HEK293 (cell line): ENCODE measurements around the gene SNUPN.

ENCODE experiments used
- CTCF ChIA-PET: fragments of 350-600 bp; formaldehyde crosslinking; extraction: SDS; loops from one replicate; lab custom pipeline; 2021; ENCODE audit warnings: antibody characterized with exemption; lab: Yijun Ruan, JAX
- POLR2A ChIA-PET: fragments of 300-600 bp; formaldehyde crosslinking; extraction: SDS; loops from one replicate; lab custom pipeline; 2020; ENCODE audit warnings: antibody characterized with exemption, inconsistent platforms; lab: Yijun Ruan, JAX
- H3K27ac ChIP-seq: fragments of 200-500 bp; sonication (Bioruptor generic); 2 replicates; pipeline ENCODE4 v1.5.1; 2014; ENCODE audit warnings: low read depth, low read length, control low read depth, inconsistent platforms; ENCODE audit errors: extremely low read depth
- H3K36me3 ChIP-seq, 2 experiments: fragments of 200-500 bp in 1 of 2; sonication (Bioruptor generic) in 1 of 2; 1 replicate in 1 of 2; 2 replicates in 1 of 2; pipeline ENCODE4 v1.5.1; 2014 to 2017; ENCODE audit warnings: inconsistent platforms in 2 of 2, low read length in 2 of 2; ENCODE audit not compliant: control insufficient read depth in 2 of 2, insufficient read depth in 1 of 2
- H3K4me1 ChIP-seq: fragments of 200-500 bp; sonication (Bioruptor generic); 2 replicates; pipeline ENCODE4 v1.5.1; 2014; ENCODE audit warnings: mild to moderate bottlenecking, low read length, inconsistent platforms; ENCODE audit not compliant: control insufficient read depth, insufficient read depth
- H3K4me3 ChIP-seq: 2 replicates; pipeline ENCODE4 v1.5.1; 2011; ENCODE audit warnings: low read depth, mild to moderate bottlenecking, control low read depth, low read length, moderate library complexity
- H3K9me3 ChIP-seq: fragments of 200-500 bp; sonication (Bioruptor generic); 2 replicates; pipeline ENCODE4 v1.5.1; 2014; ENCODE audit warnings: low read depth, low read length, inconsistent platforms; ENCODE audit not compliant: control insufficient read depth, insufficient read depth
- EGR2 ChIP-seq: fragments of 450-650 bp; formaldehyde crosslinking; IDR thresholded peaks from 2 replicates; pipeline ENCODE4 v1.5.1; 2016; ENCODE audit warnings: low read depth, missing biosample characterization, missing genetic modification characterization
- GLI4 ChIP-seq: fragments of 450-650 bp; formaldehyde crosslinking; IDR thresholded peaks from 2 replicates; pipeline ENCODE4 v1.5.1; 2016; ENCODE audit warnings: missing biosample characterization, missing genetic modification characterization
- PRDM6 ChIP-seq: fragments of 450-650 bp; formaldehyde crosslinking; IDR thresholded peaks from 2 replicates; pipeline ENCODE4 v1.5.1; 2017; ENCODE audit warnings: missing biosample characterization, missing genetic modification characterization
- SCRT1 ChIP-seq: fragments of 450-650 bp; formaldehyde crosslinking; IDR thresholded peaks from 2 replicates; pipeline ENCODE4 v1.5.1; 2016; ENCODE audit warnings: missing biosample characterization, missing genetic modification characterization, borderline replicate concordance
- SCRT2 ChIP-seq: fragments of 450-650 bp; formaldehyde crosslinking; IDR thresholded peaks from 2 replicates; pipeline ENCODE4 v1.5.1; 2016; ENCODE audit warnings: missing biosample characterization, missing genetic modification characterization
- ZBTB44 ChIP-seq: fragments of 450-650 bp; IDR thresholded peaks from 2 replicates; pipeline ENCODE4 v1.5.1; 2018; ENCODE audit warnings: missing biosample characterization, mild to moderate bottlenecking, missing genetic modification characterization
- ZFP3 ChIP-seq: fragments of 450-650 bp; formaldehyde crosslinking; IDR thresholded peaks from 2 replicates; pipeline ENCODE4 v1.5.1; 2016; ENCODE audit warnings: low read depth, missing biosample characterization, missing genetic modification characterization
- ZNF155 ChIP-seq: fragments of 450-650 bp; formaldehyde crosslinking; IDR thresholded peaks from 2 replicates; pipeline ENCODE4 v1.5.1; 2016; ENCODE audit warnings: missing biosample characterization, missing genetic modification characterization
- ZNF26 ChIP-seq: fragments of 450-650 bp; formaldehyde crosslinking; IDR thresholded peaks from 2 replicates; pipeline ENCODE4 v1.5.1; 2016; ENCODE audit warnings: missing biosample characterization, missing genetic modification characterization
- ZNF292 ChIP-seq: fragments of 450-650 bp; formaldehyde crosslinking; IDR thresholded peaks from 2 replicates; pipeline ENCODE4 v1.5.1; 2016; ENCODE audit warnings: low read depth, missing biosample characterization, missing genetic modification characterization, borderline replicate concordance
- ZNF416 ChIP-seq: fragments of 450-650 bp; formaldehyde crosslinking; IDR thresholded peaks from 2 replicates; pipeline ENCODE4 v1.5.1; 2016; ENCODE audit warnings: missing biosample characterization, missing genetic modification characterization
- ZNF600 ChIP-seq: fragments of 450-650 bp; formaldehyde crosslinking; IDR thresholded peaks from 2 replicates; pipeline ENCODE4 v1.5.1; 2016; ENCODE audit warnings: missing biosample characterization, missing genetic modification characterization
- ZNF623 ChIP-seq: fragments of 450-650 bp; formaldehyde crosslinking; IDR thresholded peaks from 2 replicates; pipeline ENCODE4 v1.5.1; 2016; ENCODE audit warnings: missing biosample characterization, missing genetic modification characterization
- ZNF629 ChIP-seq: fragments of 450-650 bp; formaldehyde crosslinking; IDR thresholded peaks from 2 replicates; pipeline ENCODE4 v1.5.1; 2017; ENCODE audit warnings: missing biosample characterization, missing genetic modification characterization
- ZNF830 ChIP-seq: fragments of 450-650 bp; IDR thresholded peaks from 2 replicates; pipeline ENCODE4 v1.5.0; 2018; ENCODE audit warnings: missing biosample characterization, missing genetic modification characterization, low read depth, mild to moderate bottlenecking, moderate library complexity
- ZNF837 ChIP-seq: fragments of 450-650 bp; formaldehyde crosslinking; IDR thresholded peaks from 2 replicates; pipeline ENCODE4 v1.5.1; 2016; ENCODE audit warnings: missing biosample characterization, missing genetic modification characterization
- TF ChIP-seq, protein P1 (sequence below): fragments of 450-650 bp; formaldehyde crosslinking; IDR thresholded peaks from 2 replicates; pipeline ENCODE4 v1.5.1; 2016; ENCODE audit warnings: missing biosample characterization, missing genetic modification characterization

The SNUPN gene

DNA sequence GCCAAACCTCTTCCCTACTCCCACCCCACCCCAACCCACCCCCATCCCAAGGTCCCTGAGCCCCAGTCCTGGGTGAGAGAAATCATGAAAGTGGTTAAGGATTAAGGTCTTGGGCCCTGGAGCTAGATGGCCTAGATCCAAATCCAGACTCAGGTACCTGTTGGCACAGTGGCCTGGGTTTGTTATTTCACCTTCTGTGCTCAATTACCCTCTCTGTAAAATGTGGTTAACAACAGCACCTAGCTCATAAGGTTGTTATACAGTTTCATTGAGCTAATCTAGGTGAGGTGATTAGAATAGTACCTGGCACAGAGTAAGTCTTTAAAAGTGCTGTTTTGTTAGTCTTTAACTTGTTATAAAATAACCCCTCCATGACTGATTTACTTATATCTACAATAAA lies 6.4 kb upstream of the SNUPN start:
- H3K4me3 ChIP-seq: no peak overlapping the region
- POLR2A ChIA-PET: interaction anchor here (0.7 to 1.3 kb wide), 2 partner anchors 8 to 264 kb away, joined by 3 to 5 read pairs; partner anchors contain the start of gene IMP3
- H3K36me3 ChIP-seq: peaks cover 0 to 6% of the 10 kb centered on the region in 2 experiments; a peak in 1 of 3 replicates
- H3K9me3 ChIP-seq: no peaks in the 10 kb centered on the region
- no peak for TF ChIP-seq ZNF830 (tag by site-specific recombination)
- no peak for TF ChIP-seq ZNF629 (tag by site-specific recombination)
- TF ChIP-seq ZNF292 (tag by site-specific recombination): no peak
- no peak for TF ChIP-seq ZFP3 (tag by site-specific recombination)
- TF ChIP-seq SCRT2 (tag by site-specific recombination): peak; percentile 67
- TF ChIP-seq GLI4 (tag by site-specific recombination): no peak
- H3K4me1 ChIP-seq: no peaks in the 10 kb centered on the region
- no peak overlapping the region for H3K27ac ChIP-seq
- CTCF ChIA-PET: interaction anchor here (0.6 kb wide), 1 partner anchor 507 kb away, joined by 4 read pairs; no protein-coding TSS in a partner anchor

DNA sequence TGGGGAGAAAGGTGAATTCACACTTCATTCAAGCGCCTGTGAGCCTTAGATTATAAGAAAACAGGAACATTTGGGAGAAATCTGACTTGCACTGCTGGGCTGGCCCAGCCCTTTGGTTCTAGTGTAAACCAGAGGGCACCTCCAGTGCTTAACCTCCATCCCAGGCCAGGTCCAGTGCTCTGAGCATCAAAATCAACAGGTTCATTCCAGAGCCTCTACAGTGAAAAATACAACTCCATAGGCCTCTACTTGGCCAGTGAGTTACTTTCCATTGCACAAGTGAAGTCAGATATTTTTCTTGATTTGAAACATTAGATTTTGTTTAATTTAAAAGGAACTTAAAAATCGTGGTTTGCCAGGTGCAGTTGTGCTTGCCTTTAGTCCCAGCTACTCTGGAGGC lies 3.0 kb downstream of the SNUPN start:
- H3K4me3 ChIP-seq: no peak overlapping the region
- no peaks in the 10 kb centered on the region; the same call in 1 of the 2 replicates for H3K4me1 ChIP-seq
- ChIA-PET POLR2A (no interaction called here), CTCF (interaction anchor here (0.8 kb wide), 1 partner anchor 417 kb away, joined by 5 read pairs; no protein-coding TSS in a partner anchor)
- TF ChIP-seq ZNF155 (tag by site-specific recombination) (no peak), SCRT1 (tag by site-specific recombination) (peak; percentile 69), SCRT2 (tag by site-specific recombination) (peak; percentile 80)
- TF ChIP-seq, protein P1, sequence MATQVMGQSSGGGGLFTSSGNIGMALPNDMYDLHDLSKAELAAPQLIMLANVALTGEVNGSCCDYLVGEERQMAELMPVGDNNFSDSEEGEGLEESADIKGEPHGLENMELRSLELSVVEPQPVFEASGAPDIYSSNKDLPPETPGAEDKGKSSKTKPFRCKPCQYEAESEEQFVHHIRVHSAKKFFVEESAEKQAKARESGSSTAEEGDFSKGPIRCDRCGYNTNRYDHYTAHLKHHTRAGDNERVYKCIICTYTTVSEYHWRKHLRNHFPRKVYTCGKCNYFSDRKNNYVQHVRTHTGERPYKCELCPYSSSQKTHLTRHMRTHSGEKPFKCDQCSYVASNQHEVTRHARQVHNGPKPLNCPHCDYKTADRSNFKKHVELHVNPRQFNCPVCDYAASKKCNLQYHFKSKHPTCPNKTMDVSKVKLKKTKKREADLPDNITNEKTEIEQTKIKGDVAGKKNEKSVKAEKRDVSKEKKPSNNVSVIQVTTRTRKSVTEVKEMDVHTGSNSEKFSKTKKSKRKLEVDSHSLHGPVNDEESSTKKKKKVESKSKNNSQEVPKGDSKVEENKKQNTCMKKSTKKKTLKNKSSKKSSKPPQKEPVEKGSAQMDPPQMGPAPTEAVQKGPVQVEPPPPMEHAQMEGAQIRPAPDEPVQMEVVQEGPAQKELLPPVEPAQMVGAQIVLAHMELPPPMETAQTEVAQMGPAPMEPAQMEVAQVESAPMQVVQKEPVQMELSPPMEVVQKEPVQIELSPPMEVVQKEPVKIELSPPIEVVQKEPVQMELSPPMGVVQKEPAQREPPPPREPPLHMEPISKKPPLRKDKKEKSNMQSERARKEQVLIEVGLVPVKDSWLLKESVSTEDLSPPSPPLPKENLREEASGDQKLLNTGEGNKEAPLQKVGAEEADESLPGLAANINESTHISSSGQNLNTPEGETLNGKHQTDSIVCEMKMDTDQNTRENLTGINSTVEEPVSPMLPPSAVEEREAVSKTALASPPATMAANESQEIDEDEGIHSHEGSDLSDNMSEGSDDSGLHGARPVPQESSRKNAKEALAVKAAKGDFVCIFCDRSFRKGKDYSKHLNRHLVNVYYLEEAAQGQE (tag by site-specific recombination): no peak
- peaks cover 22 to 30% of the 10 kb centered on the region in 2 experiments for H3K36me3 ChIP-seq
- H3K27ac ChIP-seq: no peak overlapping the region
- no peaks in the 10 kb centered on the region for H3K9me3 ChIP-seq

DNA sequence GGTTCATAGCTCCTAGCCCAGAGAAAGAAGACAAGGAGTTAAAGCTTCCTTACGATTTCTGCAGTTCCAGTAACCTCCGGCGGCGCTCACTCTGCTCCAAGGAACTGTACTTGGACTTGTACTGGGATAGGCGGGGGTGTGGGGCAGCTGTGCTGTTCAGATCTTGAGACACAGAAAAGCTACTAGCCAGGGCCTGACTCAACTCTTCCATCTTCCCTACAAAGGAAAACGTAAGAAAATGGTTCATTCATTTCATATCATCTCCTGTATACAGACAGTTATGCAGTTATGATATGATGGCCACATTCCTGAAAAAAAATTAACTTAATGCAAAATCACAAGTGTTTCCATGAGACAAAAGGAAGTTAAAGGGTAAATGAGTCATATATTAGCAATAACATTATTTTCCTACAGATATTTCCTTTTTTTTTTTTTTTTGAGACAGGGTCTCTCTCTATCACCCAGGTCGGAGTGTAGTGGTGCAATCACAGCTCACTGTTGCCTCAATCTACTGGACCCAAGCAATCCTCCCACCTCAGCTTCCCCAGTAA lies 4.6 kb downstream of the SNUPN start:
- H3K4me3 ChIP-seq: no peak overlapping the region
- TF ChIP-seq ZNF600: no peak
- TF ChIP-seq ZNF837 (tag by site-specific recombination): no peak
- TF ChIP-seq ZNF416: no peak
- no peak for TF ChIP-seq EGR2
- TF ChIP-seq ZBTB44 (tag by site-specific recombination): no peak
- TF ChIP-seq ZNF26 (tag by site-specific recombination): no peak
- no peak for TF ChIP-seq ZNF623 (tag by site-specific recombination)
- TF ChIP-seq PRDM6 (tag by site-specific recombination): no peak
- POLR2A ChIA-PET: interaction anchor here (0.7 kb wide), 1 partner anchor 19 kb away, joined by 3 read pairs; the partner anchor contains the start of gene IMP3
- no peaks in the 10 kb centered on the region; the same call in 1 of the 2 replicates for H3K4me1 ChIP-seq
- no peak overlapping the region for H3K27ac ChIP-seq
- CTCF ChIA-PET: interaction anchor here (0.6 to 1.8 kb wide), 4 partner anchors 8 to 253 kb away, joined by 3 to 4 read pairs (median 3); no protein-coding TSS in a partner anchor
- H3K9me3 ChIP-seq: no peaks in the 10 kb centered on the region
- peaks cover 35 to 45% of the 10 kb centered on the region in 2 experiments for H3K36me3 ChIP-seq
